ENCODE data around the gene DAB2IP. TPM values are rescaled to one million over a fixed set of nuclear protein-coding genes. Genes with fewer than 3 reads are reported as not detected.

DAB2IP gene
- total RNA-seq, 1 experiment from 2014 or later = 31.0 TPM

GRCh38 chr9:121672213-121672612 lies 20.8 kb downstream of the DAB2IP start:
- Histone ChIP-seq H4K20me1 (ENCODE audit: insufficient read depth) (no peaks in the 10 kb centered on the region), H3K9ac (ENCODE audit: low read length) (no peak overlapping the region), H3K27ac (ENCODE audit: low read depth, low read length) (no peak overlapping the region), H3K9me3 (ENCODE audit: control insufficient read depth in 1 of 2, insufficient read depth in 1 of 2, low read depth in 1 of 2, low read length in 2 of 2) (no peaks in the 10 kb centered on the region), H3K4me3 (replicated peaks in 1 of 2; ENCODE audit: low read depth in 1 of 2, low read length in 2 of 2) (no peak overlapping the region), H3K4me2 (ENCODE audit: low read length) (no peak overlapping the region), H3K27me3 (ENCODE audit: insufficient read depth, low read length) (no peaks in the 10 kb centered on the region), H3K4me1 (ENCODE audit: control insufficient read depth in 1 of 2, insufficient read depth in 2 of 2, low read length in 2 of 2) (peaks cover 20 to 26% of the 10 kb centered on the region in 2 experiments), H2AFZ (ENCODE audit: low read depth, low read length, poor library complexity, severe bottlenecking) (no peak overlapping the region), H3K79me2 (ENCODE audit: insufficient read depth, low read length) (no peaks in the 10 kb centered on the region; the same call in 1 of the 2 replicates), H3K9me2 (ENCODE audit: insufficient read depth) (no peaks in the 10 kb centered on the region), H3K36me3 (ENCODE audit: control insufficient read depth in 1 of 2, insufficient read depth in 2 of 2, low read length in 2 of 2) (no peaks in the 10 kb centered on the region)
- ATAC-seq (no peak), DNase-seq (ENCODE audit: low read depth, low spot score) (no peak)
- no TSS peak for BruUV-seq (replicated peaks)
- intact Hi-C loops (cut with micrococcal nuclease) = no loop called here
- RAD21 ChIA-PET (ENCODE audit: low non-redundant PET in 1 of 2, low total read pairs in 2 of 2, uncharacterized antibody in 2 of 2, unreplicated experiment in 2 of 2) = no interaction called here
- TF ChIP-seq ELF1 (IDR thresholded peaks at IDR 0.05; ENCODE audit: borderline replicate concordance, low read depth) (no peak), YY1 (IDR thresholded peaks at IDR 0.05; ENCODE audit: extremely low read depth, insufficient replicate concordance, low read depth, low read length) (no peak), CBX3 (IDR thresholded peaks at IDR 0.05; ENCODE audit: low read depth) (no peak), CEBPB (IDR thresholded peaks at IDR 0.05; ENCODE audit: low read depth) (no peak), ZBTB33 (IDR thresholded peaks at IDR 0.05; ENCODE audit: extremely low read depth, insufficient replicate concordance, low read length) (no peak), JUND (IDR thresholded peaks at IDR 0.05) (no peak), EGR1 (IDR thresholded peaks at IDR 0.05; ENCODE audit: low read depth) (no peak), EZH2 (IDR thresholded peaks at IDR 0.05) (no peak), REST (IDR thresholded peaks at IDR 0.05; ENCODE audit: low read depth) (no peak), MAX (IDR thresholded peaks at IDR 0.05) (no peak), POLR2A (IDR thresholded peaks at IDR 0.05; ENCODE audit: borderline replicate concordance, extremely low read depth, insufficient read depth, insufficient read length) (no peak), ZFX (IDR thresholded peaks at IDR 0.05) (no peak), SRF (IDR thresholded peaks at IDR 0.05; ENCODE audit: low read depth) (no peak), SIN3A (IDR thresholded peaks at IDR 0.05; ENCODE audit: low read depth) (no peak), FOSL1 (IDR thresholded peaks at IDR 0.05; ENCODE audit: low read depth) (no peak), POLR2AphosphoS5 (IDR thresholded peaks at IDR 0.05; ENCODE audit: low read depth, low read length) (no peak), RAD21 (IDR thresholded peaks at IDR 0.05; ENCODE audit: low read depth) (no peak), ZNF274 (IDR thresholded peaks at IDR 0.05; ENCODE audit: low read depth, low read length) (no peak)
- POLR2A ChIA-PET = no interaction called here
- CTCF ChIA-PET = no interaction called here

All from HCT116 (cell line).